HG02763 (cell line): ENCODE measurements around the gene EYA3.

Experiments
- ATAC-seq: cut with Tn5 transposase; IDR thresholded peaks from one replicate; pipeline ENCODE4 v1.9.1; 2021; ENCODE audit warnings: mild to moderate bottlenecking, moderate library complexity; ENCODE audit not compliant: unreplicated experiment

The EYA3 gene

GRCh38 chr1:27949027-27949426, 139.4 kb downstream of the EYA3 start:
- ATAC-seq, result no peak

GRCh38 chr1:27945020-27945419, 143.4 kb downstream of the EYA3 start:
- ATAC-seq, result no peak

- no peak for ATAC-seq
Observed at GRCh38 chr1:27941671-27942540, 146.5 kb downstream of the EYA3 start.

DNA sequence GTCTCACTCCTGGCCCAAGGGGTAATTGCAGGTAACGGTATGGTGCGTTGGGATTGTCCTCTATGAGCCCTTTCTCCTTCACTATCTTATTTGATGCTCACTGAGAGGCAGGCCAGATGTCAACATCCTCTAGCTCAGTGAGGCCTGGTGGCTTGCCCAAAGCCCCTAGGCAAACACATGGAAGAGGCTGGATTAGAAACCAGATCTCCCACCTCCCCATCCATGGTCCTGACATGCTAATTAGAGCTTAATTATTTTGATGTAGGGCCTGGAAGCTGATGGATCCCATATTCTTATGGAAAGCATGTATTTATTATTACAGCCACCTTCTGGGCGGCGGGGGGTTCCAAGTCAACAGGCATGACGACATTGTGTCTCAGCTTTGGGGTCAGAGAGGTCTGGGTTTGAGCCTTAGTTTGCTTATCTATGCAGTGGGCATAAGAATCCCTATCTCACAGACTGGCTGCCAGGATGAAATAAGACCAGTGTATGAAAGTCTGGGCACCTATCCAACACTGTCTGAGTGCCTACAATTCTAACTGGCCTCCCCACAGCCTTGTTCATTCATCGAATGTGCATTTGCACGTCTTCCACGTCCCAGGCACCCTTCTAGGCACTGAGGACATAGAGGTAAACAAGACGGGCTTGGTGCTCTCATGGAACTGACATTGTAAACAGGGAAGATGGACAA, 147.4 kb downstream of the EYA3 start:
- ATAC-seq, result no peak

DNA sequence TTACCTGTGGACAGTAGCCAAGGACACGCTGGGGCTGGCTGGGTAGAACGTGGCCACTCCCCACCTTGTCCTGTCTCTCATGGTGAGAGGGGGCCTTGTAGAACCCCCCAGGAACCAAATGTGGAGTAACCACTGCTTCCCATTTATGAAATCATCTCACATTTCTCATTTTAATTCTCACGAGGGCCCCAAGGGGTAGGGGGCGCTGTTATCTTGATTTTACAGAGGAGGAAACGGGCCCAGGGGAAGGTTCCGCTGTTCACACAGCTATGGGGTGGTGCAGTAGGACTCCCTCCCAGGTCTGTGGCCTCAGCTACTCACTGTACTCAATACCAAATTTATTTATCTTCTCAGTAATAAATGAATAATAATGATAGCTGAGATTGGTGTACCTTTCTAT, 148.1 kb downstream of the EYA3 start:
- ATAC-seq, result no peak

DNA sequence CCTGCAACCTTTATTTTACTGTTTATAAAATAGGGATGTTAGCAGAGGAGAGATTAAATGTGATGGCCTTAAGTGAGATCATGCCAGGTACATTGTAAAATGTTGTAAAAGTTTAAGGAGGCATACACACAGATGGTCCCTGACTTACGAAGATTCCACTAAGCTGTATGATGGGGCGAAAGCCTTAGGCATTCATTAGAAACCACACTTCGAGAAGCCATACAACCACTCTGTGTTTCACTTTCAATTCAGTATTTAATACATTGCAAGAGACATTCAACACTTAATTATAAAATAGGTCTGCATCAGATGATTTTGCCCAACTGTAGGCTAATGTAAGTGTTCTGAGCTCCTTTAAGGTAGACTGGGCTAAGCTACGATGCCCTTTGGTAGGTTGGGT, 149.9 kb downstream of the EYA3 start:
- no peak for ATAC-seq

- ATAC-seq, result no peak
Observed at GRCh38 chr1:27937524-27937836, 150.9 kb downstream of the EYA3 start.

DNA sequence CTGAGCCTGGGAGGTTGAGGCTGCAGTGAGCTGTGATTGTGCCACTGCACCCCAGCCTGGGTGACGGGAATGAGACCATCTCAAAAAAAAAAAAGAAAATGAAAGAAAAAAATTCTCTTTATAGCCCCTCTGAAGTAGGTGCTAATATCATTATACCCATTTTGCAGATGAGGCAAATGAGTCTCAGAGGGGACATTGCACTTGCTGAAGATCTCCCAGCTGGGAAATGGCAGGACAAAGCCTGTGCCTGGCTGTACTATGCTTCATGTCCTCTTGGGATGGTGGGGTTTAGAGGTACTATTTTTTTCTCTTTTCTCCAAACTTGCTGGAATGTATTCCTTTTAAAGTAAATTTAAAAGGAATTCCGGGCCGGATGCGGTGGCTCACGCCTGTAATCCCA, 152.0 kb downstream of the EYA3 start:
- no peak for ATAC-seq

GRCh38 chr1:27935721-27936120, 152.7 kb downstream of the EYA3 start:
- ATAC-seq, result no peak

GRCh38 chr1:27934818-27935549, 153.4 kb downstream of the EYA3 start, which contains the start of gene SMPDL3B:
Gene SMPDL3B, plus strand, starts transcription at chr1:27935000. Its CDS starts 184 bp downstream, at chr1:27935184.
- no peak for ATAC-seq

DNA sequence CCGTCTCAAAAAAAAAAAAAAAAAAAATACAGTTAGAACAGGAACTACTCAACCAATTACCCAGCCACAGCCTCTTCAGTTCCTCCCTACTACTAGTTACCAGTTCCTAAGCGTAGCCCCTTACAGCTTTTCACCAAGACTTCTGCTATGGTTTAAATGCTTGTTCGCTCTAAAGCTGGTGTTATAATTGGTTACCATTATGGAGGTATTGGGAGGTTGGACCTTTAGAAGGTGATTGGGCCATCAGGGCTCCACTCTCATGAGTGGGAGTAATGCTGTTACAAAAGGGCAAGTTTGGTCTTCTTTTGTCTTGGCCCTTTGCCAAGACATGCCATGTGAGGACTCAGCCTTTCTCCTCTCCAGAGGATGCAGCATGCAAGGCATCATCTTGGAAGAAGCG, 156.7 kb downstream of the EYA3 start:
- no peak for ATAC-seq

GRCh38 chr1:27931184-27931583, 157.2 kb downstream of the EYA3 start:
- no peak for ATAC-seq

DNA sequence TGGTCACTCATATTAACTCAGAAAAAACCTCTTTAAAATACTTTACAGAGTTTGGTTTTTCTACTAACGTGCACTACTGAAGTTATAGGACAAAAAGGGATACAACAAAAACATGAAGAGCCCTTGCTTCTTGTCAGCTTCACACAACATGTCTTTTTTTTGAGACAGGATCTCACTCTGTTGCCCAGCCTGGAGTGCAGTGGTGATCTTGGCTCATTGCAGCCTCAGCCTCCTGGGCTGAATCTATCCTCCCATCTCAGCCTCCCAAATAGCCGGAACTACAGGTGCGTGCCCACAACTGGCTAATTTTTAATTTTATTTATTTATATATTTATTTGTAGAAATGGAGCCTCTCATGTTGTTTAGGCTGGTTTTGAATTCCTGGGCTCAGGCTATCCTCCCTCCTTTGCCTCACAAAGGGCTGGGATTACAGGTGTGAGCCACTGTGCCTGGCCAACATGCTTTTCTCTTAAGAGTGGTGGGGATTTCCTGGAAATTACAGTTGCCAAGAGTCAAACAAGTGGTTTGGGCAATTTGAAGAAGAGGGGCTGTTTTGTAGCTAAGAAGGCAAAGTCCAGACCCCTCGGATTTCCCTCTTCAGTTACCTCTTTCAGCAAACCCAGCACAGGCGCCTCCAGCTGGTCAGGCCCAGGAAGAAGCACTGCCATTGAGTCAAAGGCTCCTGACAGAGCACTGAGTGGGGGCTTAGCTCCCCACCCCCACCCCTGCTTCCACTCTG, 160.0 kb downstream of the EYA3 start:
- no peak for ATAC-seq

- no peak for ATAC-seq
Observed at GRCh38 chr1:27922272-27922671, 166.1 kb downstream of the EYA3 start.
